ENCODE results near the gene CHCHD3. TPM values are rescaled to one million over a fixed set of nuclear protein-coding genes. Genes with fewer than 3 reads are reported as not detected.

CHCHD3 gene
- total and polyA plus RNA-seq, 9 of the 15 experiments (the other 6 are each of a cell fraction or from before 2014, with no cell fraction given), result 66.2 to 279 (median 204) TPM

DNA sequence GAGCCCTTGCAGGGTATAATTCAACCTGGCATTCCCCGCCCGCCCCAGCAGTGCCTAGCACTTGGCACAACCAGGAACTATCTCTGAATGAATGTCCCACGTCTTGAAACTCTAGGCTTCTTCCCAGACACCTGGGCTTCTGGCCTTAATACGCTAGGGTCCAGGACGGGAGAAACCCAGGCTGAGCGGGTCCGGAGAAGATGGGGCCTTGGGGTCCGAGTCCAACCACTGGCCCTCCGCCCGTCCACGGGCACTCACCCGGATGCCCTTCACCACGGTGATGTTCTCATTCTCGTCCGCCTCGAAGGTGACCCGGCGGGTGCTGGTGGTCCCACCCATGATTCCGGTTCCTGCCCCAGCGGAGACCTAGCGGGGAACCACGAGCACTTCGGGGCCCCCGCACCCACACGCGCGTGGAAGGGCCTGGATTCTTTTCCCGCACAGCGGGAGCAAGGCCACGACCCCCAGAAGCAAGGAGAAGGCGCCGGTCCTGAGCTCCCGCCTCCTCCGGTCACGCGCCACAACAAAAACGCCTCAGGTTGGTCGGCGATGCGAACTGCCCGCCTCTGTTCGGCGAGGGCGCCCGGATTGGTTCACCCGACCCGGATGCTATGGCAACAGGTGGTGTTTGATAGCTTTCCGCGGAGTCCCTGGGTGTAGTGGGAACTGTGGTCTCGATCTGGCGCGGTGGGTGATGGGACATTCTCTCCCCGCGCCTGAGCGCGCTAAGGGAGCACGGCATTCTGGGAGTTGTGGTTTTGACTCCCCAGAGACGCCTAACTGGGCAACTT is at the start of gene CHCHD3 (continued):
- TF ChIP-seq, protein P1, sequence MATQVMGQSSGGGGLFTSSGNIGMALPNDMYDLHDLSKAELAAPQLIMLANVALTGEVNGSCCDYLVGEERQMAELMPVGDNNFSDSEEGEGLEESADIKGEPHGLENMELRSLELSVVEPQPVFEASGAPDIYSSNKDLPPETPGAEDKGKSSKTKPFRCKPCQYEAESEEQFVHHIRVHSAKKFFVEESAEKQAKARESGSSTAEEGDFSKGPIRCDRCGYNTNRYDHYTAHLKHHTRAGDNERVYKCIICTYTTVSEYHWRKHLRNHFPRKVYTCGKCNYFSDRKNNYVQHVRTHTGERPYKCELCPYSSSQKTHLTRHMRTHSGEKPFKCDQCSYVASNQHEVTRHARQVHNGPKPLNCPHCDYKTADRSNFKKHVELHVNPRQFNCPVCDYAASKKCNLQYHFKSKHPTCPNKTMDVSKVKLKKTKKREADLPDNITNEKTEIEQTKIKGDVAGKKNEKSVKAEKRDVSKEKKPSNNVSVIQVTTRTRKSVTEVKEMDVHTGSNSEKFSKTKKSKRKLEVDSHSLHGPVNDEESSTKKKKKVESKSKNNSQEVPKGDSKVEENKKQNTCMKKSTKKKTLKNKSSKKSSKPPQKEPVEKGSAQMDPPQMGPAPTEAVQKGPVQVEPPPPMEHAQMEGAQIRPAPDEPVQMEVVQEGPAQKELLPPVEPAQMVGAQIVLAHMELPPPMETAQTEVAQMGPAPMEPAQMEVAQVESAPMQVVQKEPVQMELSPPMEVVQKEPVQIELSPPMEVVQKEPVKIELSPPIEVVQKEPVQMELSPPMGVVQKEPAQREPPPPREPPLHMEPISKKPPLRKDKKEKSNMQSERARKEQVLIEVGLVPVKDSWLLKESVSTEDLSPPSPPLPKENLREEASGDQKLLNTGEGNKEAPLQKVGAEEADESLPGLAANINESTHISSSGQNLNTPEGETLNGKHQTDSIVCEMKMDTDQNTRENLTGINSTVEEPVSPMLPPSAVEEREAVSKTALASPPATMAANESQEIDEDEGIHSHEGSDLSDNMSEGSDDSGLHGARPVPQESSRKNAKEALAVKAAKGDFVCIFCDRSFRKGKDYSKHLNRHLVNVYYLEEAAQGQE (IDR thresholded peaks at IDR 0.05; ENCODE audit: borderline replicate concordance), result peak; percentile 57; the same call in 1 of the 2 replicates
- TF ChIP-seq, protein P1 (CRISPR knock-in tag; IDR thresholded peaks at IDR 0.05; ENCODE audit: low read depth), result peak; percentile 80
- TF ChIP-seq ELF4 (CRISPR knock-in tag; IDR thresholded peaks at IDR 0.05) (0 out of 2 replicates have a peak, but pooled peaks have one; percentile 31), ZBED1 (IDR thresholded peaks at IDR 0.05) (0 out of 2 replicates have a peak, but pooled peaks have one; percentile 55), MTA2 (IDR thresholded peaks at IDR 0.05; ENCODE audit: low read depth) (no peak), ZNF24 (IDR thresholded peaks at IDR 0.05) (no peak), RBFOX2 (IDR thresholded peaks at IDR 0.05; ENCODE audit: low read depth, low read length) (peak; percentile 95), MCM5 (IDR thresholded peaks at IDR 0.05; ENCODE audit: low read depth) (no peak), PRPF4 (IDR thresholded peaks at IDR 0.05; ENCODE audit: insufficient read depth, low read depth, low read length, poor library complexity, severe bottlenecking) (no peak), SIX5 (IDR thresholded peaks at IDR 0.05; ENCODE audit: borderline replicate concordance in 1 of 2, insufficient read depth in 1 of 2, low read depth in 1 of 2, low read length in 2 of 2) (peak; percentile 94 to 96)
- TF ChIP-seq, protein P2, sequence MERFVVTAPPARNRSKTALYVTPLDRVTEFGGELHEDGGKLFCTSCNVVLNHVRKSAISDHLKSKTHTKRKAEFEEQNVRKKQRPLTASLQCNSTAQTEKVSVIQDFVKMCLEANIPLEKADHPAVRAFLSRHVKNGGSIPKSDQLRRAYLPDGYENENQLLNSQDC (CRISPR knock-in tag; IDR thresholded peaks at IDR 0.05), result no peak
- TF ChIP-seq, protein P3, sequence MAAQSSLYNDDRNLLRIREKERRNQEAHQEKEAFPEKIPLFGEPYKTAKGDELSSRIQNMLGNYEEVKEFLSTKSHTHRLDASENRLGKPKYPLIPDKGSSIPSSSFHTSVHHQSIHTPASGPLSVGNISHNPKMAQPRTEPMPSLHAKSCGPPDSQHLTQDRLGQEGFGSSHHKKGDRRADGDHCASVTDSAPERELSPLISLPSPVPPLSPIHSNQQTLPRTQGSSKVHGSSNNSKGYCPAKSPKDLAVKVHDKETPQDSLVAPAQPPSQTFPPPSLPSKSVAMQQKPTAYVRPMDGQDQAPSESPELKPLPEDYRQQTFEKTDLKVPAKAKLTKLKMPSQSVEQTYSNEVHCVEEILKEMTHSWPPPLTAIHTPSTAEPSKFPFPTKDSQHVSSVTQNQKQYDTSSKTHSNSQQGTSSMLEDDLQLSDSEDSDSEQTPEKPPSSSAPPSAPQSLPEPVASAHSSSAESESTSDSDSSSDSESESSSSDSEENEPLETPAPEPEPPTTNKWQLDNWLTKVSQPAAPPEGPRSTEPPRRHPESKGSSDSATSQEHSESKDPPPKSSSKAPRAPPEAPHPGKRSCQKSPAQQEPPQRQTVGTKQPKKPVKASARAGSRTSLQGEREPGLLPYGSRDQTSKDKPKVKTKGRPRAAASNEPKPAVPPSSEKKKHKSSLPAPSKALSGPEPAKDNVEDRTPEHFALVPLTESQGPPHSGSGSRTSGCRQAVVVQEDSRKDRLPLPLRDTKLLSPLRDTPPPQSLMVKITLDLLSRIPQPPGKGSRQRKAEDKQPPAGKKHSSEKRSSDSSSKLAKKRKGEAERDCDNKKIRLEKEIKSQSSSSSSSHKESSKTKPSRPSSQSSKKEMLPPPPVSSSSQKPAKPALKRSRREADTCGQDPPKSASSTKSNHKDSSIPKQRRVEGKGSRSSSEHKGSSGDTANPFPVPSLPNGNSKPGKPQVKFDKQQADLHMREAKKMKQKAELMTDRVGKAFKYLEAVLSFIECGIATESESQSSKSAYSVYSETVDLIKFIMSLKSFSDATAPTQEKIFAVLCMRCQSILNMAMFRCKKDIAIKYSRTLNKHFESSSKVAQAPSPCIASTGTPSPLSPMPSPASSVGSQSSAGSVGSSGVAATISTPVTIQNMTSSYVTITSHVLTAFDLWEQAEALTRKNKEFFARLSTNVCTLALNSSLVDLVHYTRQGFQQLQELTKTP (IDR thresholded peaks at IDR 0.05; ENCODE audit: low read depth in 1 of 2, partially characterized antibody in 2 of 2), result peak in 1 of 2 experiments; percentile 98
- TF ChIP-seq, protein P4, sequence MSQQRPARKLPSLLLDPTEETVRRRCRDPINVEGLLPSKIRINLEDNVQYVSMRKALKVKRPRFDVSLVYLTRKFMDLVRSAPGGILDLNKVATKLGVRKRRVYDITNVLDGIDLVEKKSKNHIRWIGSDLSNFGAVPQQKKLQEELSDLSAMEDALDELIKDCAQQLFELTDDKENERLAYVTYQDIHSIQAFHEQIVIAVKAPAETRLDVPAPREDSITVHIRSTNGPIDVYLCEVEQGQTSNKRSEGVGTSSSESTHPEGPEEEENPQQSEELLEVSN (IDR thresholded peaks at IDR 0.05; ENCODE audit: borderline replicate concordance in 1 of 2, extremely low read depth in 1 of 2, insufficient read depth in 1 of 2, insufficient read length in 1 of 2, low read depth in 1 of 2, low read length in 1 of 2, poor library complexity in 1 of 2, severe bottlenecking in 1 of 2), result peak; percentile 73 to 80

All from K562 (cell line).